Nephron progenitor cell (in vitro differentiated cells): ENCODE results near the gene APOH.

Experiments
- DNase-seq: peaks from one replicate; pipeline ENCODE4 v3.0.0; 2021
- H3K27ac Mint-ChIP-seq: 2 replicates; pipeline ENCODE4 v1.8.0; 2021; ENCODE audit warnings: mild to moderate bottlenecking, moderate library complexity, mixed read lengths
- H3K27me3 Mint-ChIP-seq: 2 replicates; pipeline ENCODE4 v1.8.0; 2021; ENCODE audit warnings: mild to moderate bottlenecking, low read depth, mixed read lengths; ENCODE audit not compliant: poor library complexity
- H3K36me3 Mint-ChIP-seq: 2 replicates; pipeline ENCODE4 v1.8.0; 2021; ENCODE audit warnings: low read depth, mixed read lengths
- H3K4me1 Mint-ChIP-seq: 2 replicates; pipeline ENCODE4 v1.8.0; 2021; ENCODE audit warnings: mixed read lengths
- H3K4me3 Mint-ChIP-seq: 2 replicates; pipeline ENCODE4 v1.8.0; 2021; ENCODE audit warnings: mild to moderate bottlenecking, moderate library complexity, mixed read lengths
- H3K9me3 Mint-ChIP-seq: 2 replicates; pipeline ENCODE4 v1.8.0; 2021; ENCODE audit warnings: mild to moderate bottlenecking, moderate library complexity, mixed read lengths
- TF ChIP-seq, protein P1 (sequence below): fragments of 200-600 bp; sonication (generic); IDR thresholded peaks from 2 replicates; pipeline ENCODE4 v1.5.0; 2021; ENCODE audit warnings: antibody characterized with exemption

Gene APOH

DNA sequence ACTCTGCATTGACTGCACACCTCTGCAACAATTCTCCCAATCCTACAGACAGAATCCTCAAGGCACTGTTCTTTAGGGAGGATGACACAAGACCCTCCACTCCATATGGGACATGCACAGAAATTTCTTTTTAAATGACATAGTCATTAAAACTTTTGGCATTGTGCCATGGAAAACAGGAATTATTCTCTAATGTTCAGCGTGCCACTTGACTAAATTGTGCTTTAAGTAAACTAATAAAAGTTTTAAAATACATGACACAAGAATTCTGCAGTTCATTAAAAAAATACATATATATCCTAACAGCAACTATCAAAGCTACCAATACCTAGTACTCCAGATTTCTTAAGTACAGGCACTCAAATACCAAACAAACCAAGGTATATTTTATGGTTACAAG lies 53.3 kb downstream of the APOH start:
- Mint-ChIP-seq H3K9me3 (peaks cover 3% of the 10 kb centered on the region), H3K4me3 (no peak overlapping the region), H3K27ac (no peak overlapping the region), H3K4me1 (peaks cover 12% of the 10 kb centered on the region), H3K27me3 (no peaks in the 10 kb centered on the region), H3K36me3 (peaks cover 67% of the 10 kb centered on the region)
- no peak for DNase-seq
- TF ChIP-seq, protein P1, sequence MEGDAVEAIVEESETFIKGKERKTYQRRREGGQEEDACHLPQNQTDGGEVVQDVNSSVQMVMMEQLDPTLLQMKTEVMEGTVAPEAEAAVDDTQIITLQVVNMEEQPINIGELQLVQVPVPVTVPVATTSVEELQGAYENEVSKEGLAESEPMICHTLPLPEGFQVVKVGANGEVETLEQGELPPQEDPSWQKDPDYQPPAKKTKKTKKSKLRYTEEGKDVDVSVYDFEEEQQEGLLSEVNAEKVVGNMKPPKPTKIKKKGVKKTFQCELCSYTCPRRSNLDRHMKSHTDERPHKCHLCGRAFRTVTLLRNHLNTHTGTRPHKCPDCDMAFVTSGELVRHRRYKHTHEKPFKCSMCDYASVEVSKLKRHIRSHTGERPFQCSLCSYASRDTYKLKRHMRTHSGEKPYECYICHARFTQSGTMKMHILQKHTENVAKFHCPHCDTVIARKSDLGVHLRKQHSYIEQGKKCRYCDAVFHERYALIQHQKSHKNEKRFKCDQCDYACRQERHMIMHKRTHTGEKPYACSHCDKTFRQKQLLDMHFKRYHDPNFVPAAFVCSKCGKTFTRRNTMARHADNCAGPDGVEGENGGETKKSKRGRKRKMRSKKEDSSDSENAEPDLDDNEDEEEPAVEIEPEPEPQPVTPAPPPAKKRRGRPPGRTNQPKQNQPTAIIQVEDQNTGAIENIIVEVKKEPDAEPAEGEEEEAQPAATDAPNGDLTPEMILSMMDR = no peak

DNA sequence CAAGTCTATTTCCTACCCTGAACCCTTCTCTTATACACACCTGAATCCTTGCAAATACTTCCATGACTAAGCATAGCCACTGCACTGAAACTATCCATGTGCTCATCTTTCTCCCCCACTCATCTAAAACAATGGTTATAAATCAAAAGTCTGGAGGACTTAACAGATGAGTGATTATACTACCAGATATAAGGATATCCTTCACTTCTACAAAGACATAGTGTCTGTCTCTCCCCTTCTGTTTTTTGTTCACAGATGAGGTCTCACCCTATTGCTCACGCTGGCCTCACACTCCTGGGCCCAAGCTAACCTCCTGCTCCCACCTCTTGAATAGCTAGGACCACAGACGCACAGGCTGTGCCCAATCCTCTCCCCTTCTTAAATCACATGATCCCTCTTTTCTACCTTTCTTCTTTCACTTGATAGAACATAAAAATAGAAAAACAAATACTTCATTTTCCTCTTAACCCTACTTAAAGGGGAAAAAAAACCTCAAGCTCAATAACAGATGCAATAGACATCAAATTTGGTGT lies 56.5 kb downstream of the APOH start:
- TF ChIP-seq, protein P1 = no peak
- Mint-ChIP-seq H3K27me3 (no peaks in the 10 kb centered on the region), H3K27ac (peak overlapping the region; percentile 53), H3K9me3 (no peaks in the 10 kb centered on the region), H3K4me1 (peaks cover 12% of the 10 kb centered on the region), H3K4me3 (no peak overlapping the region), H3K36me3 (peaks cover 48% of the 10 kb centered on the region)
- DNase-seq = no peak

DNA sequence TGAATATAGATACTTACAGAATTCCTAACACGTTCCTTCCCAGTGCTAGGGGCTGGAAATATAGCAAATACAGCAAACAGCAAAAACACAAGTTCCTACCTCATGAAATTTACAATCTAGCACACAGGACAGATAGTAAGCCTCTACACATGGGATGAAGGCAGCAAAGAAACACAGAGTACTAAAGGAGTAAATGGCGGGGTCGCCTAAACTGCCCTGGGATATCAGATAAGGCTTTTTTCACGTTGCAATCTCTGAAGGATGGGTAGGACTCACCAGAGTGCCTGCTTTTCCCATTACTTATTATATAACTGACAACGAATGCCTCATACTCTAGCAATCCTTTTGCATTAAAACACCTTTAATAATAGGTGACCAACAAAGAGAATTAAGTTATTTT lies 57.1 kb downstream of the APOH start:
- TF ChIP-seq, protein P1 = no peak
- H3K9me3 Mint-ChIP-seq = no peaks in the 10 kb centered on the region
- H3K4me1 Mint-ChIP-seq = peaks cover 12% of the 10 kb centered on the region
- H3K36me3 Mint-ChIP-seq = peaks cover 45% of the 10 kb centered on the region
- H3K4me3 Mint-ChIP-seq = no peak overlapping the region
- peak overlapping the region; percentile 68 for H3K27ac Mint-ChIP-seq
- no peaks in the 10 kb centered on the region for H3K27me3 Mint-ChIP-seq
- no peak for DNase-seq

DNA sequence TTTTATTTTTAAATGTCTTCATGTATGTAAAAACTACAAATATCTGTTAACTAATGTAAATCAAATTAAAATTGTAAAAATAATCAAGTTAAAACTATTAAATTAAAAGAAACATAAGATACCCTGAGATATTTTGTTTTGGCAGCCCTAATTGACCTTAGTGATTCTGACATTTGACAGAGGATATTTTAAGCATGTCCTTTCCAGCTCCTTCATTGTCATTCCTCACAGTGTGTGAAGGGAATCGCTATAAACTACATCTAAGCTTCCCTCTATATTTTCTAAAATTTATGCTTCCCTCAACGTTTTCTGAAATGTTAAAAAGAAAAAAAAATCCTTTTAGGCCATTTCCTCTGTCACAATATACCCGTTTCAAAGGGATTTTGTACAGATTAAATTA lies 57.5 kb downstream of the APOH start:
- peaks cover 12% of the 10 kb centered on the region for H3K4me1 Mint-ChIP-seq
- H3K9me3 Mint-ChIP-seq = no peaks in the 10 kb centered on the region
- H3K27ac Mint-ChIP-seq = no peak overlapping the region
- TF ChIP-seq, protein P1 = no peak
- no peak overlapping the region for H3K4me3 Mint-ChIP-seq
- no peak for DNase-seq
- H3K36me3 Mint-ChIP-seq = peaks cover 41% of the 10 kb centered on the region
- no peaks in the 10 kb centered on the region for H3K27me3 Mint-ChIP-seq

DNA sequence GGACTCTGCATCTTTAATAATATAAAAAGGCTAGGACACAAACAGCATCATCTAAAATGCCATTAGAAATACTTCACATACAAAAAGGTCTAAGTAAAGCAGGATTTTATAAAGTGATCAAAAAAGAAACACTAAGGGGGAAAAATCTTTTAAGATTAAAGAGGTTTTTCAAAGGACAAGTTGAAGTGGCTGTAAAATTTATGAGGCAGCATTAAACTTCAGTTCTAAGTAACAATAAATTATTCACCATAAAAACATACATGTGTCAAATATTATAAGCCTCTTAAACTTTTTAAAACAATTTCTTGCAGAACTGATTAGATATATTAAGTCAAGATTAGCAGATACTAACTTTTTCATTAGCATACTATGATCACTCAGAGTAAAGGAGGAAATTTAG lies 58.0 kb downstream of the APOH start:
- no peak for DNase-seq
- Mint-ChIP-seq H3K27ac (no peak overlapping the region), H3K36me3 (peaks cover 38% of the 10 kb centered on the region), H3K27me3 (no peaks in the 10 kb centered on the region), H3K4me1 (peaks cover 12% of the 10 kb centered on the region), H3K4me3 (no peak overlapping the region), H3K9me3 (no peaks in the 10 kb centered on the region)
- TF ChIP-seq, protein P1 = no peak

DNA sequence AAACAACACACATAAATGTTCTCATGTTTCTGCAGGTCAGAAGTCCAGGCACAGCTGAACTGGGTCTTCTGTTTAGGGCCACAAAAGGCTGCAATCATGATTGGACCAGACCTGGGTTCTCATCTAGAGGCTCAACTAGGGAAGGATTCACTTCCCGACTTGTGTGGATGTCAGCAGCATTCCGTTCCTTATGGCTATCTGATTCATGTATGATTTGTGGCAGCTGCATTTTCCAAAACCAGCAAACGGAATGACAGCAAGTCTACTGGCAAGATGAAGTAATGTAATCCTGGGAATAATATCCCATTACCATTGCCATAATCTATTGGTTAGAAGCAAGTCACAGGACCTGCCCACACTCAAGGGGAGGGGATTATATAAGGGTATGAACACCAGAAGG lies 59.4 kb downstream of the APOH start:
- DNase-seq = no peak
- H3K36me3 Mint-ChIP-seq = peaks cover 27% of the 10 kb centered on the region
- H3K27me3 Mint-ChIP-seq = no peaks in the 10 kb centered on the region
- H3K4me1 Mint-ChIP-seq = peaks cover 12% of the 10 kb centered on the region
- H3K27ac Mint-ChIP-seq = no peak overlapping the region
- H3K9me3 Mint-ChIP-seq = no peaks in the 10 kb centered on the region
- H3K4me3 Mint-ChIP-seq = no peak overlapping the region
- TF ChIP-seq, protein P1 = no peak
